HG02885 (cell line): ENCODE data around the gene OCA2.
"Not testable (repeated sequence)": the region's sequence is repeated elsewhere in the genome, so short reads cannot be mapped to it uniquely, and the experiment has no call there.

Experiments used
- ATAC-seq: cut with Tn5 transposase; IDR thresholded peaks from one replicate; pipeline ENCODE4 v1.9.1; 2021; ENCODE audit warnings: mild to moderate bottlenecking; ENCODE audit not compliant: unreplicated experiment, poor library complexity

Gene OCA2

DNA sequence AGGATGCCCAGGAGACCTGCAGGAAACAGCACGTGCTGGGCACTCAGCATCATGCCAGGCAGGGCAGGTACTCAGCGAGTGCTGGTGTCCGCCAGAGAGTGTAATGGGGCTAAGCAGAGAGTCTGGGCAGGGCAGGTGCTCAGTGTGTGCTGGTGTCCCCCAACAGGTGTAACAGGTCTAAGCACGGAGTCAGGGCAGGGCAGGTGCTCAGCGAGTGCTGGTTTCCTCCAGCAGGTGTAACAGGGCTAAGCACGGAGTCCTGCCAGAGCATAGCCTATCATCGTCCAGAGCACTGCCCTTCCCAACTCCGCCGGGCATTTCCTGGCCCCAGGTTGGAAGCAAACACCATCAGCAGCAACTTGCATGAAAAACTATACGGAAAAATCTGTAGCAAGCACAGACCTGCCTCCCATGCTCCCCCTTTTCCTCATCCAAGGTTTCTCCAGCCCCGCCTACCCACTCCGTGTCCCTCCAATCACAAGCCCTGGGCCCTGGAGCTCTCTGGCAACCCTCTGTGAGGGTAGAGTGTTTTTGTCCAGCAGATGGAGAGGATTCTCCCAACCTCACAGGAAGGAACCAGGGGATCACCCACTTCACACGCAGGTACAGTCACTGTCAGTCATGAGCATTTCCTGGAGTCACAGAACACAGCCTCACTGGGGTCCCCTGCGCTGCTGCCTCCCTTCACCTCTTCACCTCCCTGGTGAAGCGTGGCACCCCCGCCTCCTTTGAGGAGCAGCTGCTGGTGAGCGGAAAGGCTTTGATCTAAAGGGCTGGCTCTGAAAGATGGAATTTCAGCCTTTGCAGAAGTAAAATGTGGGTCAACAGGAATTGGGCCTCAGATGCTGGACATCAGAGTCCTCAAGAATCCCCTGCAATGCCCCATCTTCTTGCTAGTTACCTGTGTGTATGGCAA is 302.5 kb downstream of the OCA2 start:
- no peak for ATAC-seq

DNA sequence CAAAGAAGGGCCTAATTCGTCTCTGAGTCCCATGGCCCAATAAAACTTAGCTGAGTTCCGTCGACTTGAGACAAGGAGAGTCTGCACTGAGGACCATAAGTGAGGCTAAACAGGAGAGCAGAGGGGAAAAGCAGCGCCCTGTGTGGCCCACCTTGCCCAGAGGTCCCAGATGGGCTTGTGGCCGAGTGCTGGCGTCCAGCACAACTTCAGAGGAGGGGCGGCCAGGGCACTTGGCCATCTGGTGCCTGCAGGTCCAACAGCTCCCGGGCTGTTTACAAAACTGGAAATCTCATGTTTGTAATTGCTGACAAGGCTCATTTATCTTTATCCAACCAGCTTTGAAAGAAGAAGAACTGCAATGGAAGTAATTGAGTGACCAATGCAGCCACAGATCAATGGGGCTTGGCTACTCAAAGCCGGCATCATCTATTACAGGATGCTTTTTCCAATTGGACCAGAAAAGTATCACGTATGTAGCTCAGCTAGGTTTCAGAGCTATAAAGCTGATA is 306.3 kb downstream of the OCA2 start:
- no peak for ATAC-seq

DNA sequence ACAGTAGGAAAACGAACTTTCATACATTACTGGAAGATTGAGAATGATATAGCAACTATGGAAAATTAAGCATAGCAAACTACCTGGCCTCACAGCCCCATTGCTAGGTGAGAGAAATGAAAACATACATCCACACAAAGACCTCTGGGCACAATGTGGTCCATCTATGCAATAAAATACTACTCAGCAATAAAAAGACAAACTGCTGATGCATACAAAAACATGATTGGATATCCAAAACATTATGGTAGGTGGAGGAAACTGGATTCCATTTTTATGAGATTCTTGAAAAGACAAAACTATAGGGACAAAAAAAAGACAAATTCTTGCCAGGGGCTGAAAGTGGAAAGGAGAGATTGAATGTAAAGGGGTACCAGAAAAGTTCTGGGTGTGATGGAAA is 308.8 kb downstream of the OCA2 start:
- ATAC-seq = no peak

DNA sequence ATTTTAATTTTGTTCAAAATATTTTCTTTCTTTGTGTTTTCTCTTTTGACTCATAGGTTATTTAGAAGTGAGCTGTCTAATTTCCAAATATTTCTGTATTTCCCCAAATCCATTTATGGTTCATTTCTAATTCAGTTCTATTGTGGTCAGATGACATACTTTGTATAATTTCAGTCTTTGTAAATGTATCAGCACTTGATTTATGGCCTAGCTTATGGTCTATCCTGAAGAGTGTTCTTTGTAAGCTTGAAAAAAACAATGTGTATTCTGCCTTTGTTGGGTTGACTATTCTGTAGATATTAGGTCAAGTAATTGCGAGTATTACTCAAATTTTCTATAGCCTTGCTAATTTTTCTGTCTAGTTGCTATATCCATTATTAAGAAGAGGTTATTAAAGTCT is 311.2 kb downstream of the OCA2 start:
- no peak for ATAC-seq

DNA sequence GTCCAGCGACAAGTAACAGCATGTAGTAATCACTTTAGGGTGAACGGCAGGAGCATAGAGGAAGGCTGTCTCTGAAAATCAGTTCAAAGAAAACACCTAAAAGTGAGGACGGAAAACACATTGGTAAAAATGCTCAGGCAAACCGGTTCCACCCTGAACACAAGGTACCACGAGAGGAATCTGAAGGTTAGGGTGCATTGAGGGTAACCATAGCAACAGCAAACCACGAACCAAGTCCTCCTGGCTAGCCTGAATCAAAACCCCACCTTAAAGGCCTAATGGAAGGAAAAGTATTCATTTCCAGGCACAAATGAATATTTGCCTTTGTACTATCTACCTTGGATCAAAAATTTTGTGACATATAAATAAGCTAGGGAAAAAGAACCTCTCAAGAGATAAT is 315.0 kb downstream of the OCA2 start:
- ATAC-seq = no peak

DNA sequence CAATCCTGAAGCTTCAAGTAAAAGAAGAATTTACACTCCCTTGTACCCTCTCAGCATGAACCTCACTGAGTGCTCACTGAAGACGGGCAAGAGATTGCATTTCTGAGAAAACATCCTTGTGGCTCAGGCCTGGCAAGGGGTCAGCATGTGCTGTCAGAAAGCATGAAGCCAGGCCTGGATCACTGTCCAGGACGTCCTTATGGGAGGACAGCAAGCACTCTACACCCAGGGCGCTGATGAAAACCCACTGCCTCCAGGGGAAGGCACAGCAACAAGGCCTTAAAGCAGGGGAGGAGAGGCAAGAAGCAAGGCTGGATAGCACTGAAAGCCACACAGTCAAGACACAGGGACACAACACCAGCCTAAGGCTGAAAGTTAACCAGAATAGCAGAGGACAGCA is 315.4 kb downstream of the OCA2 start:
- ATAC-seq = no peak

DNA sequence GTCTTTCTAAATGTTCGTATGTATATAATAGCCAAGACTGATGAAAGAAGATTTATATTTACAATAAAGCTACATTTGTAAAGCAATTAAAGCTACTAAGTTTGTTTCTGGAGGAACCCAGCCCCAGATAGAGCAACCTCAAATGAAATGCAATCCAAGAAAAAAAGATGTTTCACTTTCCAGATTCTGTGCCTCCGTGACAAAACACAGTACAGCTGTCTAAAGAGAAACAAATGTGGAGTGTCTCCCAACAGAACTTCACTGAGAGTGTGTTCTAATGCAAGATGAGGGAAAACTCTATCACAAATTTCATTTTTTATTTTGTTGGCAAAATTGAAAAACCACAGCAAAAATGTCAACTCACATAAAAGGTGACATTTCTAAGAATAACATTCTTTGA is 317.0 kb downstream of the OCA2 start:
- ATAC-seq = no peak

DNA sequence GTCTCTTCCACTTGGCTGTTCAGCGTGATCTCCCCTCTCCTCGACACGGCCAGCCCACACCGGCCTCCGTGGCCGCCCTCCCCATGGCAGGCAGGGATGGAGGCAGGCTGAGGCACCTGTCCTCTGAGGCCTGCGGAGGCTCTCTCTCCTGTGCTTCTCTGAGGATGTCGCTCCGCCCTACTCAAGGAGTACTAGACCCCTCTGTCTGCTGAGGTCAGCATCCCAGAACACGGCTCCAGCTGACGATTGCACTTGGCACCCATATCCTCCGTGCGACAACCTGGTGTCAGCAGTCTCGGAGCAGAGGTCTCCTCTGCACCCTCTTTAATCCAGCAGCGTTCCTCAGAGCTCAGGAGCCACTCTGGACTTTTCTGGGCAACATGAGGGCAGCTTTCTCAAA is 322.6 kb downstream of the OCA2 start:
- ATAC-seq = no peak

DNA sequence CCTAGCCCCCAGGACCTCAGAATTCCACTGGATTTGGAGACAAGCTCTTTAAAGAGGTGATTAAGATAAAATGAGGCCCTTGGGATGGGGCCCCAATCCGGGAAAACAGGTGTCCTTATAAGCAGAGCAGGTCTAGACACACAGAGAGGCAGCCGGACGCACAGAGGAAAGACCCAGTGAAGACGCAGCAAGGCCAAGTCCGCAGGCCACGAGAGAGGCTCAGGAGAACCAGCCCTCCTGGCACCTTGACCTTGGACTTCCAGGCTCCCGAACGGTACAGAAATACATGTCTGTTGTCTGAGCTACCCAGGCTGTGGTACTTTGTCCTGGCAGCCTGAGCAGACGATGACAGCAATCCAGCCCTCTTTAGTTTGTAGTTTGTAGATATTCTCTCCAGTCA is 324.5 kb downstream of the OCA2 start:
- ATAC-seq = no peak

DNA sequence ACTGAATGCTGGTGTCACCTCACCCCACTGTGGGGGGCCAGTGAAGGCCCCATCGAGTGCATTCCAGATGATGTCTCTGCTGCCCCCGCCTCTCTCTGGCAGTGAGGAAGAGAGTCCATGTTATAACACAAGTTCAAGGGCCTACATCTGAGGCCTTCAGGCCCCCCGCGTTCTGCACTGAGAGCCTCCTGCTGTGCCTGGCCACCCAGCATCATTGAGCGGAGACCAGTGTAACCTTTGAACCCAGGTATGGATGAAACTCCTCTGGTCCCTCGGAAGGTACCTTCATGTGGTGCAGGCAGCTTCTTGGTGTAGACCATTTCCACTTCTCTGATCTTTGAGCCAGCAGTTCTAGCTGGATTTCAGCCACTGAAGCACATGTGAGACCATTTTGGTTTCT is 324.9 kb downstream of the OCA2 start:
- ATAC-seq = no peak

DNA sequence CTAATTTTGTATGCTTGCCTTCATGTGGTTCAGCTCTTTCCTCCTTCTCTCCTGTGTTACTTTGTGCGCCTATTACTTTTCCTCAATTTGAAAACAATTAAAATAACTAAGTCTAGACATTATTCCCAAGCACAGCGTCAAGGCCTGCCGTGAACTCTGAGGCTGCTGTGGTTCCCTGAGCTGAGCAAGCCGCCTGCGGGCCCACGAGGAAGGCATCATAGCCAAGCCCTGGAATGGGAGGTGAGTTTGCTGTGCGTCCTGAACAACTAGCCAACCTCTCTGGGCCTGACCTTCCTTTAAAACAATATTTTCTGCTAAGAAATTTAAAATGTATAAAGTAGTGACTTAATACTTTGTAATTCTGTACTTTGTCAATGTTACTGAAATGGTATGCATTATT is 327.2 kb downstream of the OCA2 start:
- ATAC-seq = no peak

DNA sequence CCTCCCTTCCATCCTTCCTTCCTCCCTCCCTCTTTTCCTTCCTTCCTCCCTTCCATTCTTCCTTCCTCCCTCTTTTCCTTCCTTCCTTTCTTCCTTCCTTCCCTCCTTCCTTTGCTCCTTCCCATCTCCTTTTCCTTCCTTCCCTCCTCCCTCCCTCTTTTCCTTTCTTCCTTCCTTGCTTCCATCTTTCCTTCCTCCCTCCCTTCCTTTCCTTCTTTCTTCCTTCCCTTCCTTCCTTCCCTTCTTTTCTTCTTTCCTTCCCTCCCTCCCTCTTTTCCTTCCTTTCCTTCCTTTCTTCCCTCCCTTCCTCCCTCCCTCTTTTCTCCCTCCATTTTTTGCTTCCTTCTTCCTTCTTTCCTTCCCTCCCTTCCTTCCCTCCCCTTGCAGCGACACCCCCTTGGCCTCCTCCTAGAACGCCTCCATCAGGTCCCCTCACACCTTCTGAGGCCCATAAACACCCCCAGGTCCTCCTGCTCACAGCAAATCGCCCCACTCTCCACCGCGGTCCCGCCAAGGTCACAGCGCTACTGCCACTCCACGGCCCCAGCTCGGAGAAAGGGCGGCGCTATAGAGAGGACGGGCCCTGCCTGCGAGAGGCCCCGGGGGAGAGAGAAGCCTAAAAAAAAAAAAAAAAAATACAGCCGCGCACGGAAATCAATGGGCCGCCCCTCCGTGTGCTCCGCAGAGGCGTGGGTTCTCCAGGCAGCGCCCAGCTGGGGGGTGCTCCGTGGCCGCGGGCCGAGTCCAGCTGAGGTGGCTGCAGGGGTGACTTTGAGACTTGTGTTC is 328.2 kb downstream of the OCA2 start:
- ATAC-seq = no peak

DNA sequence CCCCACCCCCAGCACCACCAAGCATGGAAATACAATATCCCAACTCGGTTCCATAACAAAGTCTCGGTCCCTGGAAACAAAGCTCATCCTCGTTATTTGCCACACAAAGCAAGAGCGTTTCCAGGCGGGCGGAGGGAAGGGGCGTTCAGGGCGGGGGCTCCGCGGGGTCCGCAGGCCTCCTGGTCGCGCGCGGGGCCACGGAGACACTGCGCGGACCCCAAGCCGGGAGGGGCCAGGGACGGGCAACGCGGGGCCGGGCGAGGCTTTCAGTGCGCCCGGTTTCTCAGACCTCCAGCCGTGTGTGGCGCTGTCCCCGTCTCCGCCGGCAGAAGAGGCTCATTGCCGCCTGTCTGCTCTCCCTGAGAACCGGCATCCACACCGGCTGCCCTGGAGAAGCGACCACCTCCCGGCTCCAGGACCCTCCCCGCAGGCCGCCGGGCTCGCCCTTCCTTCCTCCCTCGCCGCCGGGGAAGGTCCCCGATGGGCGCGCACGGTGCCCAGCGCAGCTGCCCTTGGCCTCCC is 329.0 kb downstream of the OCA2 start:
- ATAC-seq = no peak

DNA sequence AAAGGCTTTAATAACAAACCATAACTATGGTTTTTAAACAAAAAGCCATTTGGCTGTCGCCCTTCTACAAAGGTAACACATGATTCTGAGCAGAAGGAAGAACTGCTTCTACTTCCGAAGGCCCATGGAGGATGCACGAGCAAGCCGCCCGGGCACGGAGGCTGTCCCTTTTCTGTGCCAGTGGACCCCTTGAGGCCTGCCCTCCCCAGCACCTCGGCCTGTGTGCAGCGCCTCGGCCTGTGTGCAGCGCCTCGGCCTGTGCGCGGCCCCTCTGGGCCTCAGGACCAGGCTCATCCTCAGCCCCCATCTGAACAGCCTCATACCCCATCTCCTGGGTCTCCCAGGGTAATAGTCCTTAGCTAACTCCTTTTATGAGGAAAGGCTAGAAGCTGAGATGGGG is 329.5 kb downstream of the OCA2 start:
- no peak for ATAC-seq

DNA sequence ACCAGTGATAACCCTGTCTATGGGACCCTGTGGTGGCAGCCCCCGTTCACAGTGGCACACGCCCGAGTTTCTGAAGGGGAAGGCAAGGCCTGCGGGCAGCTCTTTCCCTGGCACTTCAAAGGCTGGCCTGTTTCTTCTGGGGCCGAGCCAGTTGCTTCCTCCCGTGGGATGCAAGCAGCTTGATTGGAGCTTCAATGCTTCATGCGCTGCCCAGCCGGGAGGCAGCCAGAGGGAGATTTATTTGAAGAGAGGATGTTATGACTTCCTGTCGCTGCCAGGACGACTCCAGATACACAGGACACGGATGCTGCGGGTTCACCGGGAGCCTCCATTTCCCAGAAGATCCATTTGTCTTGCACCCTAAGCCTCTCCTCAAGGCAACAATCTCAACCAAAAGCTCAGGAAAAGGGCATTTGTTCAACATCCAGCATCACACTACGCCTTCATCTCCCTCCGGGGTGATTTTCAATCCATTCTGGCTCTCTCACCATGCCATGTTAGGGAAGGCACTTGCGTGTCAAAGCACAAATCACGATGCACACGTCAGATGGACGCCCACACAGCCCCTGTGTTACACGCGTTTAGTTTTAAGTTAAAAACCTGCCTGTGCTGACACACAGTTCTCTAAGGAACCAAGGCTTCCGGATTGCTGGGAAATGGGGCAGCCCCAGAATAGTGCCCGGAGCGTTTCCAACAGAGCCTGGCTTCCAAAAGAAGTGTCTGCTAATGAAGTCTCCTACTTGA is 330.2 kb downstream of the OCA2 start:
- no peak for ATAC-seq

DNA sequence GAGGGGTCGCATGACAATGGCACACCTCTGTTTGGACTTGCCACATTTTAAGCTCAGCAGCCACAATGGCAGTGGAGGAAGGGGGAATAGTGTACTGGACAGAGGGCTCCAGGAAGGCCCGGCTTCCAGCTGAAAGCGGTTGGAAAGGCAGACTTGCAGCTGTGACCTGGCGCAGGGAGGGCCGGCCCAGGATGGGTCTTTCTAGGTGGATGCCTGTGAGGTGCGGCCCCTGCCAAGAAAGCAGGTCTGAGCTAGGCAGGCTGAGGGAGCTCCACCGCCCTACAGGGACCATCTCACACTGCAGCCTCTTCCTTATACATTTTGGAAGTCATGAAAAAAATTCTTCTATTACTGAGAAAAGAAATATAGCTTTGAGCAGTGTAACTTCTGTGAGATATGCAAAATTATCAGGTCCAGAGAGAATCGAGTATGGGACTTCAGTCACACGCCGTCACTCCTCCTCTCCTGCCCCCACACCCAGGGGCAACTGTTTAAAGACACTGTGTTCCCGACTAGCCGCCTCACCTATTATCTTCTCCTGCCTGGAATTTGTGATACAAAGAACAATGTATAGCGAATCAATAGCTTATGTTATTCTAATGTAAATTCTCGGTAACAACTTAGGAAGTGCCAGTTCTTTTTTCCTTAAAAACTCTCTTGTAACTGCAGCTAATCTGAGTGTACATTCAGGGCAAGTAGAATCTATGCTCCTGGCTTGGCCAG is 331.0 kb downstream of the OCA2 start:
- ATAC-seq = no peak

DNA sequence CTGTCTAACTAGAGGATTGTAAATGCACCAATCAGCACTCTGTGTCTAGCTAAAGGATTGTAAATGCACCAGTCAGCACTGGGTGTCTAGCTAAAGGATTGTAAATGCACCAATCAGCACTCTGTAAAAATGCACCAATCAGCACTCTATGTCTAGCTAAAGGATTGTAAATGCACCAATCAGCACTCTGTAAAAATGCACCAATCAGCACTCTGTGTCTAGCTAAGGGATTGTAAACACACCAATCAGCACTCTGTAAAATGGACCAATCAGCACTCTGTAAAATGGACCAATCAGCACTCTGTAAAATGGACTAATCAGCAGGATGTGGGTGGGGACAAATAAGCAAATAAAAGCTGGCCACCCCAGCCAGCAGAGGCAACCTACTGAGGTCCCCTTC is 331.7 kb downstream of the OCA2 start:
- not testable (repeated sequence) for ATAC-seq

DNA sequence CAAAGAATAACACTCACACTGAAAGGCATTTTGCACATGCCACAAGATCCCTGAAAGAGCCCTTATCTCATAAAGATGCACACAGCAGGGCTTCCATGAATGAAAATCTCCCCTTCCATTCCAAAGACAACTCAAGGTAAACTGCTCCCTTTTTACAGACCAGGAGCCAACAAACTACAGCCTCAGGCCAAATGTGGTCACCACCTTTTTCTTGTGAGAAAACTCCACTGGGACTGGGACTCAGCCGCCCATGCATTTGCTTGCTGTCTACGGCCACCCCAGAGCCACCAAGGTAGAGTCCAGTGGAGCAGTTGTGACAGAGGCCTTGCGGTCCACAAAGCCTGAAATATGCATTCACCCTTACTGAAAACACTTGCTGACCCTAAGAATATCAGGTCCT is 334.8 kb downstream of the OCA2 start:
- no peak for ATAC-seq

DNA sequence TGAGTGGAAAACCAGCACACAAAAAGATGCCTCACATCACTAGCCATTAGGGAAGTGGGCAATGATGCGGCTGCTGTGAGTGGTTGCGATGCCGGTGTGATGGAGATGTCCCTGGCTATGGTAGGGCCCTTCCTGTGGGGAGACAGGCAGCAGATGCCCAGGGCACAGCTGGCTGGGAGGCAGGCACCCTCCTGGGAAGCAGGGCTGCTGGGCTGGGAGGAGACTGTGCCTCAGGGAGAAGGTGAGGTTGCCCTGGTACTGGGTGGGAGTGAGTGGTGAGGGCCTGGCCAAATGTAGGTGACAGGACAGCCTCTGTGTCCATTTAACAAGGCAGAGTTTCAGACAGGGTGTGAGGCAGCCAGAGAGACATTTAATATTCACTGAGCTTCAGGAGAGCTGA is 335.6 kb downstream of the OCA2 start:
- ATAC-seq = no peak

DNA sequence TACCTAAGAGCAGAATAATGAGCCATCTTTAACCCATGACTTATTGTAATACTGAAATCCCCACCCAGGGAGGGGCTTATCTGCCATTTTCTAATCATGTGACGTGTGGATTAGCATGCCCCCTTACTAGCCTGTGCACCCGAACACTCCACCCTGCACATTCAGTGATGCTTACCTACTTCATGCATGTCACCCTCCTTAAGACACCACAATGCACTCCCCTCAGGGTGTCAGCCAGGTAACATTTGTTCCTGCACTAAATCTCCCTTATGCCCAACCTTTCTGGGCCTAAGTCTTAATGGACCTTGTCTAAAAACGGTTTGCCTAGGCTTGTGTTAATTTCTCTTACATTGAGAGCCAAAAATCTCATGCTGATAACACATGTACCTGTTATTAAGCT is 336.6 kb downstream of the OCA2 start:
- no peak for ATAC-seq
